AG04449 (cell line): ENCODE measurements around the gene ITPR3.

Experiments
- CTCF ChIA-PET: fragments of 350-600 bp; formaldehyde crosslinking; extraction: SDS; loops from one replicate; lab custom pipeline; 2021; ENCODE audit warnings: antibody characterized with exemption; lab: Yijun Ruan, JAX
- POLR2A ChIA-PET: fragments of 400-600, 350-600 bp; formaldehyde crosslinking; extraction: SDS; loops from one replicate; lab custom pipeline; 2020; ENCODE audit warnings: antibody characterized with exemption, inconsistent platforms; lab: Yijun Ruan, JAX
- DNase-seq: peaks from one replicate; pipeline ENCODE4 v3.0.0-alpha.2; 2010; ENCODE audit warnings: low read depth, low spot score
- H3K4me3 ChIP-seq: 2 replicates; pipeline ENCODE4 v1.5.1; 2011; ENCODE audit warnings: low read depth, mild to moderate bottlenecking, control low read depth, low read length
- TF ChIP-seq, protein P1 (sequence below): IDR thresholded peaks from one replicate; pipeline ENCODE4 v1.5.1; 2011; ENCODE audit warnings: mild to moderate bottlenecking, moderate library complexity, low read length, control low read depth, inconsistent platforms; ENCODE audit not compliant: insufficient read depth; ENCODE audit errors: missing control alignments

The ITPR3 gene

DNA sequence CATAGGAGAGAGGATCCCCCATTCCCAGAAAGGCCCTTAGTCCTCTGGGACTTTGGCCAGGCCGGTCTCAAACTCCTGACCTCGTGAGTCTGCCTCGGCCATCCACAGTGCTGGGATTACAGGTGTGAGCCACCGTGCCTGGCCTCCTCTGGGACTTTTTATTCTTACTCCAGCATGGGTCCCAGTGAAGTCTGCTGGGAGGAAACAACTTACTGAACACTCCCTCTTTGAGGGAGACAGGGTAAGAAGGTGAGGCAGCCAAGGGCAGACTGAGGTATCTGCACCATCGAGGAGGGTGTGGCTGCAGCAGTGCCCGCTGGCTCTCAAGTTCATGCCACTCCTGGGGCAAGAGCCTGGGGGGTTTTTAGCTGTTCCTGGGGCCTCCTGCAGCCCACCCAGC lies 43.4 kb upstream of the ITPR3 start:
- ChIA-PET POLR2A (no interaction called here), CTCF (interaction anchor here (1.3 kb wide), 1 partner anchor 7 kb away, joined by 6 read pairs; no protein-coding TSS in a partner anchor)
- TF ChIP-seq, protein P1, sequence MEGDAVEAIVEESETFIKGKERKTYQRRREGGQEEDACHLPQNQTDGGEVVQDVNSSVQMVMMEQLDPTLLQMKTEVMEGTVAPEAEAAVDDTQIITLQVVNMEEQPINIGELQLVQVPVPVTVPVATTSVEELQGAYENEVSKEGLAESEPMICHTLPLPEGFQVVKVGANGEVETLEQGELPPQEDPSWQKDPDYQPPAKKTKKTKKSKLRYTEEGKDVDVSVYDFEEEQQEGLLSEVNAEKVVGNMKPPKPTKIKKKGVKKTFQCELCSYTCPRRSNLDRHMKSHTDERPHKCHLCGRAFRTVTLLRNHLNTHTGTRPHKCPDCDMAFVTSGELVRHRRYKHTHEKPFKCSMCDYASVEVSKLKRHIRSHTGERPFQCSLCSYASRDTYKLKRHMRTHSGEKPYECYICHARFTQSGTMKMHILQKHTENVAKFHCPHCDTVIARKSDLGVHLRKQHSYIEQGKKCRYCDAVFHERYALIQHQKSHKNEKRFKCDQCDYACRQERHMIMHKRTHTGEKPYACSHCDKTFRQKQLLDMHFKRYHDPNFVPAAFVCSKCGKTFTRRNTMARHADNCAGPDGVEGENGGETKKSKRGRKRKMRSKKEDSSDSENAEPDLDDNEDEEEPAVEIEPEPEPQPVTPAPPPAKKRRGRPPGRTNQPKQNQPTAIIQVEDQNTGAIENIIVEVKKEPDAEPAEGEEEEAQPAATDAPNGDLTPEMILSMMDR, result no peak
- DNase-seq, result no peak
- no peak overlapping the region for H3K4me3 ChIP-seq

DNA sequence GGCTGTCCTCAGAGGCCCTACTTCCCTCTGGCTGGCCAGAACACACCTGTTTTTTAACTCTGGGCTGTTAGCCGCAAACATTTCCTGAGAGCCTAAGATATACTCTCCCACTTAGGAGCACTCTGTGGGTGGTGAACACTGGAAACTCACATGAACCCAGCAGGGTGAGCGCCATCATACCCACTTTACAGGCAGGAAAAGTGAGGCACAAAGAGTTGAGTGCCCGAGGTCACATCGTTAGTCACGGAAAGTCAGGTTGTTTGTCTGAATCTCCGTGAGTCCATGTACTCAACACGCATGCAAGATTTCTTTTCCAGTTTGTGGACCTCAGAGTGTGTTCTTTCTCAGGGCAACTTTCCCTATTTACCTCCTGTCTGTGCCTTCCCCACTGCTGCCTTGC lies 43.0 kb upstream of the ITPR3 start:
- ChIA-PET POLR2A (no interaction called here), CTCF (interaction anchor here (1.0 to 15.1 kb wide), 6 partner anchors 9 to 167 kb away, joined by 3 to 539 read pairs (median 11); partner anchors contain the start of genes CUTA and UQCC2)

DNA sequence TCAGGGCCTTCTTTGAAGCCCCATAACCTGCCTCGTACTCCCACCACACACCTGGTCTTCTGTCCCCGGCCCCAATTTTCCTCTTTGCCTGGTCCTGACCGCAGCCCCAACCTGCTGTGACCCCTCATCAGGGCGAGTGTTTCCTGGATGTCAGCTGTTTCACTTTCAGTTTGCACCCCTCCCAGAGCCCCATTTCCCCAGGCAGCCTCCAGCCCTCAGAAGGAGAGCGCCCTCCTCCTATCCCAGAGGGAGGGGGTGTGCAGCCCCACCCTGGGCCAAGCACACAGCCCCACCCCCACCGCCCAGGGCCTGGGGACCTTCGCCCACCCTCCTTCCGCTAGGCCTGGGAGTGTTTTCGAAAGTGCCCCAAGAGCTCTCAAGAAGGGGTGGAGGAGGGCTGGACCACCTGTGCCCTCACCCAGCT lies 42.5 kb upstream of the ITPR3 start:
- DNase-seq, result no peak
- POLR2A ChIA-PET, result interaction anchor here (0.8 to 1.5 kb wide), 3 partner anchors 8 to 132 kb away, joined by 3 to 4 read pairs (median 3); partner anchors contain the start of gene ZBTB9
- TF ChIP-seq, protein P1, result no peak
- H3K4me3 ChIP-seq, result peak overlapping the region; percentile 84
- CTCF ChIA-PET, result interaction anchor here (1.0 to 15.1 kb wide), 14 partner anchors 8 to 191 kb away, joined by 3 to 539 read pairs (median 5); partner anchors contain the start of genes CUTA and UQCC2

More for the DNA sequence above, 43.0 kb upstream of the ITPR3 start:
- peak overlapping the region; percentile 84 for H3K4me3 ChIP-seq
- no peak for DNase-seq
- TF ChIP-seq, protein P1, result no peak

DNA sequence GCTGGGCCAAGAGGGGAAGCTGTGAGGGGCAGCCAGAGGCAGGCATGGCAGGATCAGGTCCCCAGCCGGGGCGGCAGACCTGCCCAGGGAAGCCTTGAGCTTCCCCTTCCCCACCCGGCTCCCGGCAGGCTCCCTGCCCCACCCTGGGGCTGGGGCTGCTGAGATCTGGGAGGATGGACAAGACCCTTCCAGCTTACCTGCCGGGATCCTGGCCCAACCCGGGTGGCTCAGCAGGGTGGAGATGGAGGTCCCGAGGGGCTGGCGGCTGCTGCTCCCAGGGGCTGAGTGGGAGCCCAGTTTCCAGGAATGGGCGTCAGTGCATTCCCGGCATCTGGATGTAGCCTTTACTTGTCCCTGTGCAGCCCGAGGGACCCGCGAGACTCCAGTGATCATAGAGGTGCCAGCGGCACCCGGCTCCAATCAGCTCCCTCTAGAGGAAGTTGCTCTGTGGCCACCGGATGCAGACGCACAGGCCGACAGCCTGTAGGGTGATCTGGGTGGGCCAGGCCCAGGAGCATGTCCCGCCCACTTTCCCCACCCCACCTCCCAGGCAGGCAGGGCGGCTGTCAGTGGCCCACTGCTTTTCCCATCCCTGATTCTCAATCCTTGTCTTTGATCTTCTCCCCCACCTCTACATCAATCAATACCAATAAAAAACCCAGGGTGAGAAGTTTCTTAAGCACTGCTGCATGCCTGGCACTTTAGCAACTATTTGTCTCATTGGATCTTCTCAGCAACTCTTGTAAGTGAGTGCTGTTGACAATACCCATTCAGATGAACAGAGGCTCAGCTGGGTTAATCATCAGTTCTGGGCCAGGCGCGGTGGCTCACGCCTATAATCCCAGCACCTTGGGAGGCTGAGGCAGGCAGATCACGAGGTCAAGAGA lies 41.1 kb upstream of the ITPR3 start, which contains the start of gene BAK1:
Gene BAK1 (minus strand): TSS at position 449 of the 887 bp plus-strand sequence. CDS start 2,672 bp downstream, outside the sequence.
- POLR2A ChIA-PET, result interaction anchor here (0.5 to 1.5 kb wide), 5 partner anchors 121 to 191 kb away, joined by 3 to 5 read pairs (median 3); partner anchors contain the start of gene ZBTB9
- TF ChIP-seq, protein P1, result peak; percentile 67
- DNase-seq, result peak; percentile 46

DNA sequence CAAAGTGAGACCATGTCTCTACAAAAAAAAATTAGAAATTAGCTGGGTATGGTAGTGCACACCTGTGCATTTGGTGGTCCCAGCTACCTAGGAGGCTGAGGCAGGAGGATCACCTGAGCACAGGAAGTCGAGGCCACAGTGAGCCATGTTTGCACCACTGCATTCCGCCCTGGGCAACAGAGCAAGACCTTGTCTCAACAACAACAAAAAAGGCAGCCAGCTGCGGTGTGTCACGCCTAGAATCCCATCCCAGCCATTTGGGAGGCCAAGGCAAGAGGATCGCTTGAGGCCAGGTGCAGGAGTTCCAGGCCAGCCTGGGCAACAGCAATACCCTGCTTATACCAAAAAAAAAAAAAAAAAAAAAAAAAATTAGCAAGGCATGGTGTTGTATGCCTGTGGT lies 39.9 kb upstream of the ITPR3 start:
- TF ChIP-seq, protein P1, result no peak
- DNase-seq, result no peak
- no peak overlapping the region for H3K4me3 ChIP-seq
- ChIA-PET CTCF (interaction anchor here (0.8 to 15.1 kb wide), 8 partner anchors 9 to 181 kb away, joined by 3 to 539 read pairs (median 9); partner anchors contain the start of gene UQCC2), POLR2A (no interaction called here)

More for the DNA sequence above, 41.1 kb upstream of the ITPR3 start, which contains the start of gene BAK1:
- peak within 1 kb of the TSS; percentile 84 for H3K4me3 ChIP-seq
- CTCF ChIA-PET, result interaction anchor here (0.8 to 15.1 kb wide), 23 partner anchors 8 to 195 kb away, joined by 3 to 539 read pairs (median 4); partner anchors contain the start of gene UQCC2
